Activated naive CD4-positive, alpha-beta T cell treated with anti-CD3 and anti-CD28 coated beads, Interleukin-2, amount 10 ng/mL, durations not matched to agents 7 days and 5 days (primary cell): ENCODE measurements around the gene LITAF.
"Not testable (repeated sequence)": the region's sequence is repeated elsewhere in the genome, so short reads cannot be mapped to it uniquely, and the experiment has no call there.

Source experiments
- CTCF ChIA-PET: fragments of 350-600 bp; sonication (Branson Sonifier 250); formaldehyde crosslinking; loops from one replicate; lab custom pipeline; 2021; ENCODE audit warnings: antibody characterized with exemption; lab: Charles Lee
- DNase-seq: peaks from one replicate; pipeline ENCODE4 v3.0.0-alpha.2; 2020
- H3K27ac Mint-ChIP-seq: one replicate; pipeline ENCODE4 v1.8.0; 2021; ENCODE audit warnings: mild to moderate bottlenecking, moderate library complexity, mixed read lengths
- H3K27me3 Mint-ChIP-seq: one replicate; pipeline ENCODE4 v1.8.0; 2021; ENCODE audit warnings: mild to moderate bottlenecking, mixed read lengths
- H3K36me3 Mint-ChIP-seq: one replicate; pipeline ENCODE4 v1.8.0; 2021; ENCODE audit warnings: mixed read lengths
- H3K4me1 Mint-ChIP-seq: one replicate; pipeline ENCODE4 v1.8.0; 2021; ENCODE audit warnings: mixed read lengths
- H3K4me3 Mint-ChIP-seq: one replicate; pipeline ENCODE4 v1.8.0; 2021; ENCODE audit warnings: mild to moderate bottlenecking, moderate library complexity, mixed read lengths
- H3K9me3 Mint-ChIP-seq: one replicate; pipeline ENCODE4 v1.8.0; 2021; ENCODE audit warnings: mixed read lengths

Gene LITAF

GRCh38 chr16:11534262-11534661, 52.5 kb downstream of the LITAF start:
- Mint-ChIP-seq H3K9me3 (no peaks in the 10 kb centered on the region), H3K4me3 (no peak overlapping the region), H3K4me1 (peaks cover 7% of the 10 kb centered on the region), H3K27me3 (peaks cover 11% of the 10 kb centered on the region), H3K36me3 (no peaks in the 10 kb centered on the region), H3K27ac (no peak overlapping the region)
- CTCF ChIA-PET: interaction anchor here (0.7 to 7.7 kb wide), 8 partner anchors 12 to 570 kb away, joined by 3 to 106 read pairs (median 4); no protein-coding TSS in a partner anchor
- DNase-seq: no peak

- no peak overlapping the region for H3K27ac Mint-ChIP-seq
- H3K4me1 Mint-ChIP-seq: peaks cover 7% of the 10 kb centered on the region
- CTCF ChIA-PET: interaction anchor here (0.8 to 7.7 kb wide), 7 partner anchors 13 to 570 kb away, joined by 4 to 106 read pairs (median 13); no protein-coding TSS in a partner anchor
These were observed 53.1 kb downstream of the LITAF start for GRCh38 chr16:11533588-11533987.

GRCh38 chr16:11530171-11530940, 56.4 kb downstream of the LITAF start:
- Mint-ChIP-seq H3K27me3 (peaks cover 26% of the 10 kb centered on the region), H3K4me3 (no peak overlapping the region), H3K4me1 (peaks cover 7% of the 10 kb centered on the region), H3K27ac (no peak overlapping the region), H3K36me3 (no peaks in the 10 kb centered on the region), H3K9me3 (no peaks in the 10 kb centered on the region)
- no peak for DNase-seq
- CTCF ChIA-PET: interaction anchor here (0.6 to 7.7 kb wide), 13 partner anchors 16 to 567 kb away, joined by 3 to 106 read pairs (median 12); no protein-coding TSS in a partner anchor

More at GRCh38 chr16:11533588-11533987, 53.1 kb downstream of the LITAF start:
- no peak overlapping the region for H3K4me3 Mint-ChIP-seq
- no peak for DNase-seq
- peaks cover 9% of the 10 kb centered on the region for H3K27me3 Mint-ChIP-seq
- no peaks in the 10 kb centered on the region for H3K36me3 Mint-ChIP-seq
- no peaks in the 10 kb centered on the region for H3K9me3 Mint-ChIP-seq

DNA sequence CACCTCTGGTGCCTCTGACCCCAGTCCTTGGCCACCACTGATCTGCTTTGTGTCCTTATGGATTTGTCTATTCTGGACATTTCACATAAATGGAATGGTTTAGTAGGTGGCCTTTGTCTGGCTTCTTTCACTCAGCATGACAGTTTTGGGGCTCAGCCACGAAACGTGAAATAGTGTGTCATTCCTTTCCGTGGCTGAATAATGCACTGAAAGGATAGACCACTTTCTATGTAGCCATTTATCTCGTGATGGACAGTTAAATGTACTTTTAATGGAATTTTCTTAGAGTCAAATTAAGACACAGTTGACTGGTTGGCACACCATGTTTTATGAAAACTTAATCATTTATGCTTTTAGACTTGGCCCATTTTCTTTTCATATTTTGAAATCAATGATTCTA, 57.4 kb downstream of the LITAF start:
- CTCF ChIA-PET: interaction anchor here (1.1 to 7.7 kb wide), 4 partner anchors 31 to 566 kb away, joined by 4 to 106 read pairs (median 28); no protein-coding TSS in a partner anchor
- DNase-seq: no peak
- no peaks in the 10 kb centered on the region for H3K9me3 Mint-ChIP-seq
- H3K27ac Mint-ChIP-seq: no peak overlapping the region
- peaks cover 7% of the 10 kb centered on the region for H3K4me1 Mint-ChIP-seq
- no peak overlapping the region for H3K4me3 Mint-ChIP-seq
- peaks cover 34% of the 10 kb centered on the region for H3K27me3 Mint-ChIP-seq
- no peaks in the 10 kb centered on the region for H3K36me3 Mint-ChIP-seq

DNA sequence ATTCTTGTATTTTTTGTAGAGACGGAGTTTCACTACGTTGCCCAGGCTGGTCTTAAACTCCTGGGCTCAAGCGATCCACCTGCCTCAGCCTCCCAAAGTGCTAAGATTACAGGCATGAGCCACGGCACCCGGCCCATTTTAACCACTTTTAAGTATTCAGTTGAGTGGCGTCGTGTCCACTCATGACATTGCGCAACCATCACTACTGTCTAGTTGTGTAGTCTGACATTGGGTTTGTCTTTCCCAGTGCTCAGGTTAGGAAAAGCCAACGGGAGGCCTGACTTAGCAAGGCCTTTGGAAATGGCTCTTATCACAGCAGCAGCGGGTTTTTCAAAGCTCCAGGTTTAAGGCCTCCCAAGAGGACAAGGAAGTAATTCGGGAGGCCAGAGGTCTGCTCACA, 58.7 kb downstream of the LITAF start:
- CTCF ChIA-PET: no interaction called here
- Mint-ChIP-seq H3K36me3 (no peaks in the 10 kb centered on the region), H3K9me3 (no peaks in the 10 kb centered on the region), H3K27me3 (peaks cover 40% of the 10 kb centered on the region), H3K4me3 (no peak overlapping the region), H3K4me1 (peaks cover 7% of the 10 kb centered on the region), H3K27ac (no peak overlapping the region)
- DNase-seq: no peak

GRCh38 chr16:11526655-11527350, 59.9 kb downstream of the LITAF start:
- H3K27ac Mint-ChIP-seq: no peak overlapping the region
- no peak overlapping the region for H3K4me3 Mint-ChIP-seq
- peaks cover under 1% of the 10 kb centered on the region for H3K36me3 Mint-ChIP-seq
- CTCF ChIA-PET: no interaction called here
- no peak for DNase-seq
- peaks cover under 1% of the 10 kb centered on the region for H3K9me3 Mint-ChIP-seq
- peaks cover 41% of the 10 kb centered on the region for H3K27me3 Mint-ChIP-seq
- H3K4me1 Mint-ChIP-seq: no peaks in the 10 kb centered on the region

- Mint-ChIP-seq H3K4me3 (no peak overlapping the region), H3K27ac (no peak overlapping the region), H3K27me3 (peaks cover 32% of the 10 kb centered on the region), H3K36me3 (peaks cover 8% of the 10 kb centered on the region), H3K9me3 (peaks cover 13% of the 10 kb centered on the region), H3K4me1 (peaks cover 4% of the 10 kb centered on the region)
- CTCF ChIA-PET: interaction anchor here (0.6 to 1.1 kb wide), 2 partner anchors 117 to 194 kb away, joined by 3 read pairs; no protein-coding TSS in a partner anchor
- DNase-seq: no peak
These were observed 62.5 kb downstream of the LITAF start for GRCh38 chr16:11524098-11524760.

- Mint-ChIP-seq H3K4me1 (peaks cover 4% of the 10 kb centered on the region), H3K27me3 (peaks cover 25% of the 10 kb centered on the region), H3K9me3 (peaks cover 13% of the 10 kb centered on the region), H3K36me3 (peaks cover 8% of the 10 kb centered on the region), H3K4me3 (no peak overlapping the region), H3K27ac (no peak overlapping the region)
- CTCF ChIA-PET: interaction anchor here (1.6 to 3.5 kb wide), 2 partner anchors 11 to 123 kb away, joined by 4 to 18 read pairs; no protein-coding TSS in a partner anchor
- DNase-seq: no peak
These were observed 65.7 kb downstream of the LITAF start for GRCh38 chr16:11521055-11521454.

DNA sequence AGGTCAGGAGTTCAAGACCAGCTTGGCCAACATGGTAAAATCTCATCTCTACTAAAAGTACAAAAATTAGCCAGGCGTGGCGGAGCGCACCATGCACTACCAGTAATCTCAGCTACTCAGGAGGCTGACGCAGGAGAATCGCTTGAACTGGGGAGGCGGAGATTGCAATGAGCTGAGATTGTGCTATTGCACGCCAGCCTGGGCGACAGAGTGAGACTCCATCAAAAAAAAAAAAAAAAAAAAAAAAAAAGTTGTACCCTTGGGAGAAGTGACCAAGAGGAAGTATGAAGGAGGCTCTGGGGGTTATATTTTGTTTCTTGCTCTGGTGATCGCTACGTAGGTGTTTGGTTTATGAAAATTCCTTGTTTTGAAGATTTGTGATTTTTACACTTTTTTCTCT, 66.3 kb downstream of the LITAF start:
- CTCF ChIA-PET: interaction anchor here (1.6 to 3.5 kb wide), 2 partner anchors 11 to 123 kb away, joined by 4 to 18 read pairs; no protein-coding TSS in a partner anchor
- peaks cover 4% of the 10 kb centered on the region for H3K4me1 Mint-ChIP-seq
- no peak overlapping the region for H3K4me3 Mint-ChIP-seq
- no peak for DNase-seq
- H3K9me3 Mint-ChIP-seq: peaks cover 13% of the 10 kb centered on the region
- peaks cover 25% of the 10 kb centered on the region for H3K27me3 Mint-ChIP-seq
- H3K36me3 Mint-ChIP-seq: peaks cover 8% of the 10 kb centered on the region
- no peak overlapping the region for H3K27ac Mint-ChIP-seq

GRCh38 chr16:11517961-11518360, 68.8 kb downstream of the LITAF start:
- CTCF ChIA-PET: interaction anchor here (1.8 kb wide), 1 partner anchor 15 kb away, joined by 9 read pairs; no protein-coding TSS in a partner anchor

GRCh38 chr16:11515540-11516430, 70.9 kb downstream of the LITAF start:
- Mint-ChIP-seq H3K4me1 (no peaks in the 10 kb centered on the region), H3K27me3 (peaks cover 15% of the 10 kb centered on the region), H3K4me3 (no peak overlapping the region), H3K27ac (no peak overlapping the region), H3K9me3 (peaks cover 3% of the 10 kb centered on the region), H3K36me3 (peaks cover under 1% of the 10 kb centered on the region)
- CTCF ChIA-PET: interaction anchor here (1.0 to 1.6 kb wide), 2 partner anchors 16 to 19 kb away, joined by 3 to 4 read pairs; no protein-coding TSS in a partner anchor
- DNase-seq: no peak

More at GRCh38 chr16:11517961-11518360, 68.8 kb downstream of the LITAF start:
- Mint-ChIP-seq H3K27ac (no peak overlapping the region), H3K4me3 (no peak overlapping the region), H3K9me3 (peaks cover 13% of the 10 kb centered on the region), H3K4me1 (peaks cover 4% of the 10 kb centered on the region), H3K36me3 (peaks cover 8% of the 10 kb centered on the region), H3K27me3 (peaks cover 15% of the 10 kb centered on the region)
- no peak for DNase-seq

DNA sequence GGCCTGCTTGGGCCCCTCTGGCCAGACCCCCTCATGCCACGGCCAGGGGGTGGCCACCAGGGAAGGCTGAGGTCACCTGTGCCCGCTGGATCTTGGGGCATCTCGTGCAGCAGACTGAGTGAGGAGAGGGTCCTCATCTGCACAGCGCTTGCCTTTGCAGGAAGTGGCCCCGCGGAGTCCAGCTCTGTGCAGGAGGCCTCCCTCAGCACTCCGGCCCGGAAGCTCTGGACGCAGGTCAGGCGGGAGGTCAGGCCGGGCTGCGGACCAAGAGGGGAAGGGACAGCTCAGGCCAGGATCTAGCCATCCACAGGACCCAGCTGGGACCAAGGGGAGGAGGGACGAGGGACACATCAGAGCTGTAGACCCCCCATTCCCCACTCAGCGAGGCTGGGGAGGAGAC, 72.4 kb downstream of the LITAF start:
- Mint-ChIP-seq H3K27me3 (peaks cover 15% of the 10 kb centered on the region), H3K9me3 (no peaks in the 10 kb centered on the region), H3K36me3 (no peaks in the 10 kb centered on the region), H3K4me3 (no peak overlapping the region), H3K27ac (no peak overlapping the region), H3K4me1 (no peaks in the 10 kb centered on the region)
- CTCF ChIA-PET: no interaction called here
- no peak for DNase-seq

- peaks cover 15% of the 10 kb centered on the region for H3K27me3 Mint-ChIP-seq
- H3K27ac Mint-ChIP-seq, H3K4me3 Mint-ChIP-seq, H3K4me1 Mint-ChIP-seq, H3K9me3 Mint-ChIP-seq, DNase-seq, H3K36me3 Mint-ChIP-seq, CTCF ChIA-PET: not testable (repeated sequence)
These were observed 73.4 kb downstream of the LITAF start for GRCh38 chr16:11513366-11513765.
